Activated CD4-positive, alpha-beta T cell treated with anti-CD3 and anti-CD28 coated beads for 48 hours (primary cell): ENCODE measurements around the gene ARFGAP3.

Experiments used
- DNase-seq: peaks from one replicate; pipeline ENCODE4 v3.0.0-alpha.2; 2020

ARFGAP3 gene

GRCh38 chr22:42883970-42884369 is 26.9 kb upstream of the ARFGAP3 start:
- DNase-seq: no peak

- no peak for DNase-seq
These were observed 26.0 kb upstream of the ARFGAP3 start for GRCh38 chr22:42883121-42883520.

- DNase-seq: no peak
These were observed 25.0 kb upstream of the ARFGAP3 start for GRCh38 chr22:42881982-42882656.

GRCh38 chr22:42881298-42881697 is 24.2 kb upstream of the ARFGAP3 start:
- DNase-seq: no peak

GRCh38 chr22:42880815-42881214 is 23.7 kb upstream of the ARFGAP3 start:
- no peak for DNase-seq

GRCh38 chr22:42879371-42880021 is 22.4 kb upstream of the ARFGAP3 start:
- no peak for DNase-seq

GRCh38 chr22:42878561-42879305 is 21.7 kb upstream of the ARFGAP3 start:
- DNase-seq: no peak

- DNase-seq: no peak
These were observed 20.7 kb upstream of the ARFGAP3 start for GRCh38 chr22:42877597-42878340.

- no peak for DNase-seq
These were observed 20.1 kb upstream of the ARFGAP3 start for GRCh38 chr22:42877158-42877557.

GRCh38 chr22:42876041-42876440 is 19.0 kb upstream of the ARFGAP3 start:
- no peak for DNase-seq

GRCh38 chr22:42874010-42874409 is 16.9 kb upstream of the ARFGAP3 start:
- DNase-seq: no peak

GRCh38 chr22:42873356-42873755 is 16.3 kb upstream of the ARFGAP3 start:
- DNase-seq: no peak

GRCh38 chr22:42872821-42873220 is 15.7 kb upstream of the ARFGAP3 start:
- no peak for DNase-seq

- DNase-seq: no peak
These were observed 14.3 kb upstream of the ARFGAP3 start for GRCh38 chr22:42871146-42872050.

- DNase-seq: no peak
These were observed 12.9 kb upstream of the ARFGAP3 start for GRCh38 chr22:42869888-42870480.

- no peak for DNase-seq
These were observed 12.4 kb upstream of the ARFGAP3 start for GRCh38 chr22:42869463-42869862.

GRCh38 chr22:42868751-42869251 is 11.7 kb upstream of the ARFGAP3 start:
- no peak for DNase-seq

GRCh38 chr22:42866100-42866499 is 9.0 kb upstream of the ARFGAP3 start:
- no peak for DNase-seq

- no peak for DNase-seq
These were observed 8.5 kb upstream of the ARFGAP3 start for GRCh38 chr22:42865536-42865935.

GRCh38 chr22:42863349-42863961 is 6.4 kb upstream of the ARFGAP3 start:
- DNase-seq: peak; percentile 46
